DOHH2 (cell line): Measurements from ENCODE around the gene SLC29A3.

Experiments
- EZH2phosphoT487 ChIP-seq: fragments of 200-600 bp; sonication (generic); IDR thresholded peaks from 2 replicates; pipeline ENCODE4 v1.6.1; 2017; ENCODE audit warnings: borderline replicate concordance, mild to moderate bottlenecking, antibody characterized with exemption, low read length, moderate library complexity, mixed read lengths
- TF ChIP-seq, protein P1 (sequence below): fragments of 200-600 bp; sonication (generic); IDR thresholded peaks from one replicate; pipeline ENCODE4 v1.5.1; 2014; ENCODE audit warnings: antibody characterized with exemption, mild to moderate bottlenecking, low read depth, low read length; ENCODE audit not compliant: poor library complexity, severe bottlenecking

DNA sequence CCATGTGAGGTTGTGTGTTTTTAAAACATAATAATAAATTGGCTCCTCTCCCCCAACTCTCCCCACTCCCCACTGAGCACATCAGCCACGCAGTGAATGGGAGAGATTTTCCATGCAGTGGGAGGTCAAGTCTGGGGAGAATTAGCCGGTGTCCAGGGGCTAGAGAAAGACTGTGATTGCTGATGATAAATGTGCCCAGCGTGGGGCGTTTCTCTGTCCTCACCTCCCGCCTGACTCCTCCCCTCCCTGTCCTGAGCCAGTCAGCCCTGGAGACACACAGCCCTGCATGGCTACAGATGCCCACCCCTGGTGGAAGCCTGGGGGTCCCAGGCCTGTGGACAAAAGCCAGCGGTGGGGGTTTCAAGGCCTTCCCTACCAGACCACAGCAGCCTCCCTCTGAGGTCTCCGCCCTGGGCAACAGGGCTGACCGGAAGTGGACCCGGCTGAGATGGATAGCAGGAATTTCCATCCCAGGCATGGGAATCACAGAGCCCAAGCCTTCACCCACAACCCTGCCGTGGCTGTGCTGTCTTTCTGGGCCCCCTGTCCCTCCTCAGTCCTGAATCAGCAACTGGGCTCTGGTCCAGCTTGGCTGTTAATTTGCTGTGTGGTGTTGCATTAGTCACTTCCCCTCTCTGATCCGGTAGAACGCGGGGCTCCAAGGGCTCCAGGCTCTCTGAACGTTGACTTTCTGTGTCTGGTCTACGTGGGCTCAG, 46.8 kb upstream of the SLC29A3 start:
- TF ChIP-seq EZH2phosphoT487 = no peak
- TF ChIP-seq, protein P1, sequence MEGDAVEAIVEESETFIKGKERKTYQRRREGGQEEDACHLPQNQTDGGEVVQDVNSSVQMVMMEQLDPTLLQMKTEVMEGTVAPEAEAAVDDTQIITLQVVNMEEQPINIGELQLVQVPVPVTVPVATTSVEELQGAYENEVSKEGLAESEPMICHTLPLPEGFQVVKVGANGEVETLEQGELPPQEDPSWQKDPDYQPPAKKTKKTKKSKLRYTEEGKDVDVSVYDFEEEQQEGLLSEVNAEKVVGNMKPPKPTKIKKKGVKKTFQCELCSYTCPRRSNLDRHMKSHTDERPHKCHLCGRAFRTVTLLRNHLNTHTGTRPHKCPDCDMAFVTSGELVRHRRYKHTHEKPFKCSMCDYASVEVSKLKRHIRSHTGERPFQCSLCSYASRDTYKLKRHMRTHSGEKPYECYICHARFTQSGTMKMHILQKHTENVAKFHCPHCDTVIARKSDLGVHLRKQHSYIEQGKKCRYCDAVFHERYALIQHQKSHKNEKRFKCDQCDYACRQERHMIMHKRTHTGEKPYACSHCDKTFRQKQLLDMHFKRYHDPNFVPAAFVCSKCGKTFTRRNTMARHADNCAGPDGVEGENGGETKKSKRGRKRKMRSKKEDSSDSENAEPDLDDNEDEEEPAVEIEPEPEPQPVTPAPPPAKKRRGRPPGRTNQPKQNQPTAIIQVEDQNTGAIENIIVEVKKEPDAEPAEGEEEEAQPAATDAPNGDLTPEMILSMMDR = no peak
